A673 (cell line): ENCODE data around the gene LPCAT4. TPM values are rescaled to one million over a fixed set of nuclear protein-coding genes. Genes with fewer than 3 reads are reported as not detected.

Experiments used
- BruUV-seq: library from RNA; stranded (reverse); fragments of 400-500 nt; replicated peaks from 2 replicates; lab custom pipeline; 2021; lab: Mats Ljungman, UMichigan
- CTCF ChIA-PET: fragments of 300-600 bp; sonication (Branson Sonifier 250); formaldehyde crosslinking; loops from one replicate; lab custom pipeline; 2022; ENCODE audit warnings: antibody characterized with exemption; lab: Charles Lee
- POLR2A ChIA-PET: fragments of 300-600 bp; sonication (Branson Sonifier 250); formaldehyde crosslinking; loops from one replicate; lab custom pipeline; 2022; ENCODE audit warnings: antibody characterized with exemption; ENCODE audit not compliant: low non-redundant PET; lab: Charles Lee
- DNase-seq: peaks from one replicate; pipeline ENCODE4 v3.0.0-alpha.2; 2015; ENCODE audit warnings: low spot score
- H3K27ac ChIP-seq: fragments of 200-600 bp; sonication (generic); 2 replicates; pipeline ENCODE4 v1.5.1; 2016; ENCODE audit warnings: mixed run types, low read depth, mild to moderate bottlenecking, mixed read lengths, antibody characterized with exemption, low read length; ENCODE audit not compliant: poor library complexity, severe bottlenecking
- H3K27me3 ChIP-seq: fragments of 200-600 bp; sonication (generic); replicated peaks from 2 replicates; pipeline ENCODE4 v1.6.1; 2017; ENCODE audit warnings: mixed run types, low read depth, mild to moderate bottlenecking, mixed read lengths, antibody characterized with exemption, low read length; ENCODE audit not compliant: insufficient read depth, poor library complexity
- H3K36me3 ChIP-seq: fragments of 200-600 bp; sonication (generic); 2 replicates; pipeline ENCODE4 v1.6.1; 2016; ENCODE audit warnings: mixed run types, mild to moderate bottlenecking, mixed read lengths, antibody characterized with exemption, low read length; ENCODE audit not compliant: insufficient read depth, poor library complexity, severe bottlenecking
- H3K4me1 ChIP-seq: fragments of 200-600 bp; sonication (generic); 2 replicates; pipeline ENCODE4 v1.6.1; 2017; ENCODE audit warnings: mixed run types, mild to moderate bottlenecking, mixed read lengths, antibody characterized with exemption, low read length; ENCODE audit not compliant: insufficient read depth, poor library complexity, severe bottlenecking
- H3K4me3 ChIP-seq: fragments of 200-600 bp; sonication (generic); 2 replicates; pipeline ENCODE4 v1.5.1; 2016; ENCODE audit warnings: low read depth, mixed run types, mild to moderate bottlenecking, mixed read lengths, low read length; ENCODE audit not compliant: poor library complexity, severe bottlenecking
- H3K9me3 ChIP-seq: fragments of 200-600 bp; sonication (generic); 2 replicates; pipeline ENCODE4 v1.6.1; 2016; ENCODE audit warnings: mixed run types, low read depth, mild to moderate bottlenecking, mixed read lengths, antibody characterized with exemption, low read length; ENCODE audit not compliant: poor library complexity, severe bottlenecking
- EZH2 ChIP-seq: fragments of 200-600 bp; sonication (generic); IDR thresholded peaks from 2 replicates; pipeline ENCODE4 v1.6.1; 2017; ENCODE audit warnings: borderline replicate concordance, low read depth, mild to moderate bottlenecking, mixed read lengths, antibody characterized with exemption, low read length; ENCODE audit not compliant: poor library complexity, severe bottlenecking
- intact Hi-C: fragments of 100-400 bp; cut with micrococcal nuclease; formaldehyde crosslinking; loops from one replicate; pipeline ENCODE4 v1.10.0; 2022; ENCODE audit not compliant: unreplicated experiment
- total RNA-seq: library from RNA; stranded (reverse); gene quantifications from 2 replicates; pipeline ENCODE4 v1.2.3, GENCODE V29; 2021
- TF ChIP-seq, protein P1 (sequence below): fragments of 300-800, 200-600 bp; sonication (generic); conservative IDR thresholded peaks from 2 replicates; pipeline ENCODE4 v1.5.1; 2017; ENCODE audit warnings: low read depth, mild to moderate bottlenecking, antibody characterized with exemption, low read length, moderate library complexity, mixed read lengths

Gene LPCAT4
- total RNA-seq, 1 experiment from 2014 or later: 37.8 TPM

DNA sequence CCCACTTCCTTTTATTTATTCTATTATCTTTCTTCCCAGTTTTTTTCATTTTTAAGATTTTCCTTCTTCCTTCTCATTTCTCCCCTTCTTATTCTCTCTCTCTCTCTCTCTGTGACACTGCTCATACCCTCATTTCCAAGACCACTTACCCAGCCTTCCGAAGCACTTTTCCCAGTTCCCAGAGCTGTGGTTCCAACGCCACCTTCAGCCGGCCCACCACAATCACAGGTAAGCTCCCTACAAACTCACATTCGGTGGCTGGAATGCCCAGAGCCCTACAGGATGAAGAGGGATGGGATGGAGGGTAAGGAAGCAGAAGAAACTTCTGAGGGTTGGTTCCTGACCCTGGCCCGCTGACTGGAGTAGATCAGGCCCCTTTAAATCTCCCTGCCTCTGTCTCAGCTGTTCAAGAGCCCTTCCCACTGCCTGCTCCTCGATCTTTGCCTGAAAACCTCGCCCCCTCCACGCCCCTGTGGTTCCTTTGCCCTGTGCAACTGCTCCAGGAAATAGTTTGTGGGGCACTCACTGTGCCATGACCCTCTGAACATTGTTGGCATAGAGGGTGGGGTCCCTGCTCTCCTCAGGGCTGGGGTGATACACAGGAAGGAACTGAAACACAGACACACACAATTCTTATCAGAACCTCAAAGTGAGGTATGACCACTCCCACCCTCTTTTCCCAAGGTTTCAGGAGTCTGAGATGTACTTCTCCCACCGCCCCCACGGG is 4.8 kb downstream of the LPCAT4 start:
- no peaks in the 10 kb centered on the region for H3K9me3 ChIP-seq
- no peak overlapping the region for H3K4me3 ChIP-seq
- ChIA-PET CTCF (no interaction called here), POLR2A (no interaction called here)
- peaks cover 6% of the 10 kb centered on the region for H3K36me3 ChIP-seq
- intact Hi-C loops: loop anchor here (10.0 kb wide), 2 partner anchors 117 to 257 kb away; partner anchors contain the start of genes EMC7 and PGBD4
- no TSS peak for BruUV-seq
- H3K4me1 ChIP-seq: no peaks in the 10 kb centered on the region
- H3K27me3 ChIP-seq: no peaks in the 10 kb centered on the region
- no peak for DNase-seq
- TF ChIP-seq EZH2: no peak
- TF ChIP-seq, protein P1, sequence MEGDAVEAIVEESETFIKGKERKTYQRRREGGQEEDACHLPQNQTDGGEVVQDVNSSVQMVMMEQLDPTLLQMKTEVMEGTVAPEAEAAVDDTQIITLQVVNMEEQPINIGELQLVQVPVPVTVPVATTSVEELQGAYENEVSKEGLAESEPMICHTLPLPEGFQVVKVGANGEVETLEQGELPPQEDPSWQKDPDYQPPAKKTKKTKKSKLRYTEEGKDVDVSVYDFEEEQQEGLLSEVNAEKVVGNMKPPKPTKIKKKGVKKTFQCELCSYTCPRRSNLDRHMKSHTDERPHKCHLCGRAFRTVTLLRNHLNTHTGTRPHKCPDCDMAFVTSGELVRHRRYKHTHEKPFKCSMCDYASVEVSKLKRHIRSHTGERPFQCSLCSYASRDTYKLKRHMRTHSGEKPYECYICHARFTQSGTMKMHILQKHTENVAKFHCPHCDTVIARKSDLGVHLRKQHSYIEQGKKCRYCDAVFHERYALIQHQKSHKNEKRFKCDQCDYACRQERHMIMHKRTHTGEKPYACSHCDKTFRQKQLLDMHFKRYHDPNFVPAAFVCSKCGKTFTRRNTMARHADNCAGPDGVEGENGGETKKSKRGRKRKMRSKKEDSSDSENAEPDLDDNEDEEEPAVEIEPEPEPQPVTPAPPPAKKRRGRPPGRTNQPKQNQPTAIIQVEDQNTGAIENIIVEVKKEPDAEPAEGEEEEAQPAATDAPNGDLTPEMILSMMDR: no peak
- no peak overlapping the region for H3K27ac ChIP-seq

DNA sequence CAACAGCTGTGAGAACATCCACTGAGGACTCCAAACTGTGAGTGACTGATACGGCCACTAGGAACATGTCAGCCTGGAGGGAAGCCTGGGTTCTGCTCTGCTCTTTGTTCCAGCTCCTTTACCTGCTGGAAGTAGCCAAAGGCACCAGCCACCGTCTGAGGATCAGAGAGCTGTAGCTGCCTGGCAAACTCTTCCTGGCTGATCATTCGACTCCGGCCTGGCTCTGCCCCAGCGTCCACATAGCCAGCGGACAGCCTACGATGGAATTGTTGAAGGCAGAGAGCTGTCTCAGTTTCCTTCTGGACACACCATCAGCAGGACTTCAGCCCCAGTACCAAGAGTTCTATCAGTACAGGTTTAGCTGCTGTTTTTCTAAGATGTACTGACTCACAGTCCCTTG is 5.7 kb downstream of the LPCAT4 start:
- BruUV-seq: no TSS peak
- ChIA-PET CTCF (no interaction called here), POLR2A (no interaction called here)
- Histone ChIP-seq H3K4me3 (no peak overlapping the region), H3K4me1 (no peaks in the 10 kb centered on the region), H3K36me3 (peaks cover 6% of the 10 kb centered on the region), H3K27ac (no peak overlapping the region), H3K27me3 (no peaks in the 10 kb centered on the region), H3K9me3 (no peaks in the 10 kb centered on the region)
- intact Hi-C loops: loop anchor here (10.0 kb wide), 2 partner anchors 116 to 256 kb away; partner anchors contain the start of genes EMC7 and PGBD4
- no peak for TF ChIP-seq EZH2
- TF ChIP-seq, protein P1: no peak
- DNase-seq: no peak

DNA sequence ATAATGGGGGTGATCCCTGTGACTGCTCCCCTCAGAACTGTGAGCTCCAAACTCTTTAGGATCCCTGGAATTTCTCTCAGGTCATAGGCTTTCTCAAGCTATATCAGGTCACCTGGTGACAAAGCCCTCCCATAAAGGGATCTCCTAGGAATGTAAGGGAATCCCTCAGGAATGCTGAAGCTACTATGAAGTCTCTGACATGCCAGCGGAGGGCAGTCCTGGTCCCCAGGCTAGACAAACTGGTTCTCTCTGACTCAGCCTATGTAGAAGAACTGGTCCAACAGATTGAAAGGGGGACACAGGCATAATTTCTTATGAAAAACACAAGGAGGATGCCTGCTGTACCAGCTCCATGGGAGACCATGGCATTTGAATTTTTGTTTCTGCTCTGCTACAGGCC is 6.7 kb downstream of the LPCAT4 start:
- Histone ChIP-seq H3K27me3 (no peaks in the 10 kb centered on the region), H3K4me1 (no peaks in the 10 kb centered on the region), H3K4me3 (no peak overlapping the region), H3K27ac (no peak overlapping the region), H3K36me3 (peaks cover 6% of the 10 kb centered on the region), H3K9me3 (no peaks in the 10 kb centered on the region)
- ChIA-PET CTCF (no interaction called here), POLR2A (no interaction called here)
- no peak for TF ChIP-seq EZH2
- TF ChIP-seq, protein P1: no peak
- no peak for DNase-seq
- intact Hi-C loops: loop anchor here (10.0 kb wide), 2 partner anchors 115 to 255 kb away; partner anchors contain the start of genes EMC7 and PGBD4
- no TSS peak for BruUV-seq
